Ovary (tissue), 3 donors: Measurements from ENCODE around the gene FOLR1.
"Not testable (repeated sequence)": the region's sequence is repeated elsewhere in the genome, so short reads cannot be mapped to it uniquely, and the experiment has no call there.

Experiments
- CTCF ChIP-seq, 3 donors: fragments of 450-650 bp in 2 of 3; fragments of 200-600 bp in 1 of 3; IDR thresholded peaks; one replicate each; pipeline versions ENCODE4 v1.5.1 to v1.8.0; 2016 to 2022; ENCODE audit warnings: antibody characterized with exemption in 3 of 3, mild to moderate bottlenecking in 1 of 3
- EP300 ChIP-seq: sonication (generic); formaldehyde crosslinking; IDR thresholded peaks from one replicate; pipeline ENCODE4 v1.6.1; 2017; ENCODE audit warnings: antibody characterized with exemption
- POLR2A ChIP-seq: fragments of 450-650 bp; IDR thresholded peaks from one replicate; pipeline ENCODE4 v1.6.1; 2017; ENCODE audit warnings: antibody characterized with exemption, mild to moderate bottlenecking, moderate library complexity
- donor health status: DM: no; HTN: no; CAD: no.

- not testable (repeated sequence) for TF ChIP-seq CTCF (IDR thresholded peaks at IDR 0.05); POLR2A; EP300
Measured at GRCh38 chr11:72172043-72172442, 19.9 kb upstream of the FOLR1 start.
